DOHH2 (cell line): ENCODE data around the gene MZT2A.
"Not testable (repeated sequence)": the region's sequence is repeated elsewhere in the genome, so short reads cannot be mapped to it uniquely, and the experiment has no call there.

Experiments
- H3F3A ChIP-seq: fragments of 200-600 bp; sonication (generic), shearing (Covaris generic); 2 replicates; pipeline ENCODE4 v1.6.0; 2016; ENCODE audit warnings: antibody characterized with exemption, mild to moderate bottlenecking; ENCODE audit not compliant: control insufficient read depth, insufficient read depth
- H3K27ac ChIP-seq: fragments of 200-600 bp; sonication (generic); 2 replicates; pipeline ENCODE4 v1.5.1; 2014; ENCODE audit warnings: low read depth, mild to moderate bottlenecking, low read length, moderate library complexity
- H3K27me3 ChIP-seq: fragments of 200-600 bp; sonication (generic); 2 replicates; pipeline ENCODE4 v1.6.1; 2014; ENCODE audit warnings: mild to moderate bottlenecking, low read length, mixed read lengths; ENCODE audit not compliant: control insufficient read depth
- H3K36me3 ChIP-seq: fragments of 200-600 bp; sonication (generic); 2 replicates; pipeline ENCODE4 v1.6.1; 2014; ENCODE audit warnings: mild to moderate bottlenecking, low read length, moderate library complexity, mixed read lengths; ENCODE audit not compliant: control insufficient read depth
- H3K4me1 ChIP-seq: fragments of 200-600 bp; sonication (generic); 2 replicates; pipeline ENCODE4 v1.6.1; 2014; ENCODE audit warnings: mild to moderate bottlenecking, low read length, mixed read lengths; ENCODE audit not compliant: control insufficient read depth
- H3K4me2 ChIP-seq: fragments of 200-600 bp; sonication (generic); 2 replicates; pipeline ENCODE4 v1.6.0; 2014; ENCODE audit warnings: mild to moderate bottlenecking, low read length, moderate library complexity
- H3K4me3 ChIP-seq: fragments of 200-600 bp; sonication (generic); 2 replicates; pipeline ENCODE4 v1.5.1; 2014; ENCODE audit warnings: mild to moderate bottlenecking, low read length, mixed read lengths
- H3K79me2 ChIP-seq: fragments of 200-600 bp; sonication (generic); 2 replicates; pipeline ENCODE4 v1.6.1; 2014; ENCODE audit warnings: mild to moderate bottlenecking, low read length, mixed read lengths; ENCODE audit not compliant: control insufficient read depth
- H3K9me2 ChIP-seq: fragments of 200-600 bp; sonication (generic); replicated peaks from 2 replicates; pipeline ENCODE4 v1.6.1; 2014; ENCODE audit warnings: mild to moderate bottlenecking, low read length, mixed read lengths; ENCODE audit not compliant: control insufficient read depth
- H3K9me3 ChIP-seq: fragments of 200-600 bp; sonication (generic); 2 replicates; pipeline ENCODE4 v1.6.1; 2014; ENCODE audit warnings: antibody characterized with exemption, low read length, mixed read lengths; ENCODE audit not compliant: control insufficient read depth, insufficient read depth
- H4K20me1 ChIP-seq: fragments of 200-600 bp; sonication (generic); 2 replicates; pipeline ENCODE4 v1.6.0; 2014; ENCODE audit warnings: low read depth, mild to moderate bottlenecking, antibody characterized with exemption, low read length, moderate library complexity; ENCODE audit not compliant: control insufficient read depth, insufficient read depth

MZT2A gene

GRCh38 chr2:131444736-131445514, 47.3 kb downstream of the MZT2A start:
- not testable (repeated sequence) for H3K27me3 ChIP-seq, H3K9me3 ChIP-seq, H3K36me3 ChIP-seq, H3K9me2 ChIP-seq, H3K4me3 ChIP-seq, H3K79me2 ChIP-seq, H3K4me1 ChIP-seq, H4K20me1 ChIP-seq, H3K4me2 ChIP-seq, H3K27ac ChIP-seq, H3F3A ChIP-seq

GRCh38 chr2:131440742-131441468, 51.3 kb downstream of the MZT2A start:
- not testable (repeated sequence) for H4K20me1 ChIP-seq, H3K79me2 ChIP-seq, H3K9me3 ChIP-seq, H3F3A ChIP-seq, H3K27me3 ChIP-seq, H3K4me3 ChIP-seq, H3K36me3 ChIP-seq, H3K4me2 ChIP-seq, H3K27ac ChIP-seq, H3K9me2 ChIP-seq, H3K4me1 ChIP-seq
